GM20431 (cell line): ENCODE data around the gene TNS2.

Experiments
- in situ Hi-C: fragments of 300-500 bp; cut with MseI, MboI; formaldehyde crosslinking; loops from one replicate; pipeline ENCODE4 v1.15.0; 2020; ENCODE audit warnings: low sequenced_read_pairs; ENCODE audit not compliant: unreplicated experiment

Gene TNS2

DNA sequence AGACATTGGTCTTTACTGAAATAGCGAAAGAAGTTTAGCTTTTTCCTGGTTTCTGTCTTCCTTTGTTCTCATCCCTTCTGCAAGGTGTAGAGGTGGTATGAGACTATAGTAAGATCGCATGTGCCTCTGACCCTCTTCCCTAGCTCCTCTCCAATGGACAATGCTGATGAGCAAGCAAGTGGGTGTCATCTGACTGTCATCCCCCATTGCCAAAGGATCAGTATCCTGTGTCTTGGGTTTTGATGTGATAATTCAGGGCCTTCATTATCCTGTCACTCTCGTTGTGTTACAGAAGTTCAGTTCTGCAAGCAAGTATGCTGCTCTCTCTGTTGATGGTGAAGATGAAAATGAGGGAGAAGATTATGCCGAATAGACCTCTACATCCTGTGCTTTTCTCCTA, 10.0 kb upstream of the TNS2 start:
- in situ Hi-C loops: no loop called here

DNA sequence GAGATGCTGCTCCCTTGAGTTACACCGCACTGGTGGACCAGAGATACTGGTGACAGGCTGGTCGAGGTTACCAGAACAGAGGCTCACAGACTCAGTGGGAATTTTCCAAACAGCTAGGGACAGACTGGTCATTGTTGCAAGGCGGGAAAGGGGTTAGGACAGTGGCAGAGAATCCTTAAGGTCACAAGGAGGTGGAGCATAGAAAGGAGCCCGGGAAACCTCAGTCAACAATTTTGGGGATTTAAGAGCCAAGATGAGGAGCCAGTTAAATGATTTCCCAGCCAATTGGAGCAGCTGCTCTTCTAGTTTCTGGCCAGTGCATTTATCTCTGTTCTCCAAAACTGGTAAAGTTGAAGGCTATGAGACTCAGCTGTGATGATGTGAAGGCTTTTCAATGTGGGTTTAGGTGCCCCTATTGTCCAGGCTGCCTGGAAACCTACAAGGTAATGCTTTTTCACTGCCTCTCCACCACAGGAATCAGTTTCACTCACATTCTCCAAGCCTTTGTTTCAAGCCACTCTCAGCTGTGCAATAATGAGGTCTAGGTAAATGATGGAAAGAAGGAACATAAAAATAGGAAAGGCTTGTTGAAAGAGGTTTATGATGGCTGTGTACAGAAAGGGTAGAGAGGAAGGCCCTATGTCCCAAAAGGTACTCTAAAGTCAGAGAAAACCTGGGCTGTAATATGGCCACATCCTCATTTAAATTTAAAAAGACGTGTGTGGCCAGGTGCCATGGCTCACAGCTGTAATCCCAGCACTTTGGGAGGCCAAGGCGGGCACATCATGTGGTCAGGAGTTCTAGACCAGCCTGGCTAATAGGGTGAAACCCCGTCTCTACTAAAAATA, 7.0 kb upstream of the TNS2 start:
- in situ Hi-C loops: no loop called here

DNA sequence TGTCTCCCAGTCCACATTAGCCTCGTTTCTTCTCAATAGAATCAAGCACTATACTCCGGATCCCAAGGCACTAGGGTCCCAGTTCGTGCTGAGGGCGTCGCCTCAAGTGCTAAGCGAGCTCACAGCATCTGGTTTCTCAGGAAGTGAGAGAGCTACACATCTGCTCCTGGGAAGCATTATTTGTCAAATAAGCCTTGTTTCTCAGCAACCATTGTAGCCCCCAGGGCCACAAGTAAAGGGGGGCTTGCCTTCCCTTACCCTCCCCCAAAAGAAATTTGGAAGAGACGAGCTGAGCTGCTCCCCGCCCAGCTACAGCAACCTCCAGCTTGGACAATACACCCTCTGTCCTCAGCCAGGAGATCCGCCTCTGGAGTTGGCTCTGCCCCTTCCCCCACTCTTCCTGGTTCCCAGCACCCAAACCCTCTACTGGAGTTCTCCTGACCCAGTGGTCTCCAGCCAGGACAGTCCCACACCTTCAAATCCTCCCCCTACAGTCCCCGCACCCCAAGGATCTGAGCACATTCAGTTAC, 5.7 kb upstream of the TNS2 start:
- in situ Hi-C loops: no loop called here

DNA sequence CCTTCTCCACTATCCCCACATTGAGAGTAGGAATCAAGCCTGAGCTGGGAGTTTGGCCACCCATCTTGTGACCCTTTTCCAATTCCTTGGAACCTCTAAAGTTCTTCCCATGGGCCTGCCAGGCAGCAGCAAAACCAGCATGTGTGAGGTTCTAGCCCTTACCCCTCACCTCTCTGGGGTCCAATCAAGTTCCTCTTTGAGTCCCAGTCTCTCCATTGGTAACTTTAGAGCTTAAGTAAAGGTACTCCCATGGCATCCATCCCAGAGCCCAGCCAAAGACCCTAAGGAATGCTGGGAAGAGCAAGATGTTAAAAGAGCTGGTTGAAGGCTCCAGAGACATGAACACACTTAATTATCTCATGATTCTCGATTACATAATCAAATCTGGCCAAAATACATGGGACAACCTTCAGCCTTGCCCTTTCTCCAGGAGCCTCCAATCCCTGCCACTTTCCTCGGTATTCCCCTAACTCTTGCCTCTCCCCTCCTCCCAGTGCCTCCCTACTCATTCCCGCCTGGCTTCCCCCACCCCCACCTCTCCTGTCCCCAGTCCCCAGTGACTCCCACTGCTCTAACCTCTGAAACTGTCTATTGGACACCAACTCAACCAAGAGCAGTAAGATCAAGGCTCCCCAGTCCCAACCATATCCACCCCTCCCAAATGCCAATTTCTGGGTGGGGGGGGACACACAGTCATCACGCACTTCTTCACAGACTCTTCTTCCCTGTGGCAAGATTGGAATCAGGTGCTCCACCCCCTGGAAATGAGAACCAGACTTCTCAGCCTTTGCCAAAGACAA, 4.8 kb upstream of the TNS2 start:
- in situ Hi-C loops: no loop called here

DNA sequence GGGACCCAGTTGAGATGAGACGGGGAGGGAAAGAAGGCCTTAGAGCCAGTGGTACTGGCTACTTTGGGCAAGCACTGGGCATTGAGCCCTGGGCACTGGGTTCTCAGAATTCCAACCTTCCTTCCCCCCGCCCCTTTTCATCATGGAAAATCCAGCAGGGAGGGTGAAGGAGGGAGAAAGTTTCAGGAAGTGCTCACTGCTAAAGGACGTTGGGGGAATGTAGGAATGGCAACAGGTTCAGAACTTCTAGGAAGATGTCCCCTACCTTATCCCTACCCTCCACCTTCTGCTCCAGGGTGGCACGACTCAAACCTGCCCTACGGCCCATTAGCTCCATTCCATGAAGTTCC, 4.2 kb upstream of the TNS2 start:
- in situ Hi-C loops: no loop called here

DNA sequence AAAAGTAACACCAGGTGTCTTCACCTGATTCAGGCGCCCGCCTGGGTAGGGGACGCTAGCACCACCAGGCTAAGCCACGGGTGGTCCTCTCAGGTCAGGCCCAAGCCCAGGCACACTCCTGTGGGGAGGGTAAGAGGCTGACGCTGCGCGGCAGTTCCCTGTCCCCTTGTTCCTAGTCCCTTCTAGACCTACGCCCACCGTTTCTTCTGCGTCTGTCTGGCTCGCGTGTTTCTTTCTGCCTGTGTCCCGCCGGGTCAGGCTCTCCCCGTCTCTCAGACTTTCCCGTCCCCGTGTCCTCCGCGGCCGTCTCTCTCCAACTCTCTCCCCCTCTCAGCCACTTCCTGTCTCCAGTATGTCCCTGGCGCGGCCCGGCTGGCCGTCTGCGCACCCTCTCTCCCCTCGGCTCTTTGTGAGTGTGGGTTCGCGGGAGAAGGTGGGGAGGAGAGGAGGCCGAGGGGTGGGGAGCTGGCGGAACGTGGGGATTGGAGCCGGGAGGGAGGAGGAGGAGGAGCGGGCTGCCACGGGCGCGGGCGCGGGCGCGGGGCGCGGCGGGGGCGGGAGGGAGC, 3.1 kb upstream of the TNS2 start:
- in situ Hi-C loops: no loop called here

DNA sequence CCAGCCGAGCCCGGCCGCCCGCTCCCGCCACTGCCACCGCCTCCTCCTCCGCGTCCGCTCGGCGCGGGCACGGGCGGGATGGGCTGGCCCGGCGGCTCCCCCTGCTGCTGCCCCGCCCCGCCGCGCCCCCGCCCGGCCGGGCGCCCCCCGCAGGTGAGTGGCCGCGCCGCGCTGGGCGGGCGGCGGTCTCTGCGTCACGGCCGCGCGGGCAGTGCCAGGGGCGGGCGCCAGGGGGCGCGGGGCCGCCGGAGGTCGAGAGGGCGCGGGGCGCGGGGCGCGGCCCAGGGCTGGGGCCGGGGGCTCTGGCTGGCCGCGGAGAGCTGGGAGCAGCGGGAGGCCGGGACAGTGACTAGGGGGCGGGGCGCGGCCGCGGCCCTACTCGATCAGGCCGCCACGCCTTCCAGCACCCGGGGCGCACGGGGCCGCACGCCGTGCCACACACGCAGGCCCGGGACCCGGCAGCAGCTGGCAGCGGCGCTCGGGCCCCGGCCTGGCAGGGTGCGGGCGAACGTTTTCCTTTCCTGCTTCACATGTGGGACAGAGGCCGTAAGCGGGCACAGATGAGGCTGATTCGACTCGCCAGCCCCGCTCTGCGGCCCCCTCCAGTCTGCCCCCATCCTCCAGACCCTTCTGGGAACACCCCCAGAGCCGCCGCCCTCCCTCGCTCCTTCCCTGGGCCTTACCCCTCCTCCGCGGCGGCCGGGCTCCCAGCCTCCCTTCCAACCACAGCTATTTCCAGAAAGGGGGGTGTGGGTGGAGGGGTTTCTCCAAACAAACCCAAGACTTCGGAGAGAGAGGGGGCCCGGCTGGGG, 2.4 kb upstream of the TNS2 start:
- in situ Hi-C loops: no loop called here

DNA sequence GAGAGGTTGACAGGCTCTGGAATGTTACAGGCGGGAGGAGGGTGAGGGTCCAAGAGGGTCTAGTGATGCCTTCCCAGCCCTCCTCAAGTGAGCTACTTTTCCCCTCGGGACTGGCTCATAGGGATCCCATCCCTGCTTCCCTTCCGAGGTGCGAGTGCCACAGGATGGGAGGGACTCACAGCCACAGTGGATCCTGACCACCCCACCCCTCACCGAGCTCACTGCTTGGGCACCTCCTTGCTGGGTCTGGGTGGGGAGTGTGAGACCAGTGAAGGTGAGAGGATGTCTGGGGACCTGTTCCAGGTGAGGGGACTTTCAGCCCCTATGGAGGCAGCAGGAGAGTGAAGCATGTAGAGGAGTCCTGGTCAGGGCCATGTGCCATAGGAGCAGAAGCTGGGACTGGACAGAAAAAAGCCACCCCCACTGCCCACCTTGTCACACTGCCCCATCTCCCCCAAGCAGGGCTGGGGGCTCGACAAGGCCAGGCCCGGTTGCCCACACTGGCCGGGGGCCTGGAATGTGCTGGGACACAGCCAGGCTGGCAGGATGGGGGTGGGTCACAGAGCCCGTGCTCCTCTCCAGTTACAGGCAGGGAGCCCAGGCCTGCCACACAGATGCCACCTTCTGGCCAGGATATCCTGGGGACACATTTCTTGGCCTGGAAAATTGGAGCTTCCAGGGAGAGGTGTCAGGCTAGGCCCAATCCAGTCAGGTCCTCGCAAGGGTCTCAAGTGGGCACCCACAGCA, 1.7 kb upstream of the TNS2 start:
- in situ Hi-C loops: no loop called here

DNA sequence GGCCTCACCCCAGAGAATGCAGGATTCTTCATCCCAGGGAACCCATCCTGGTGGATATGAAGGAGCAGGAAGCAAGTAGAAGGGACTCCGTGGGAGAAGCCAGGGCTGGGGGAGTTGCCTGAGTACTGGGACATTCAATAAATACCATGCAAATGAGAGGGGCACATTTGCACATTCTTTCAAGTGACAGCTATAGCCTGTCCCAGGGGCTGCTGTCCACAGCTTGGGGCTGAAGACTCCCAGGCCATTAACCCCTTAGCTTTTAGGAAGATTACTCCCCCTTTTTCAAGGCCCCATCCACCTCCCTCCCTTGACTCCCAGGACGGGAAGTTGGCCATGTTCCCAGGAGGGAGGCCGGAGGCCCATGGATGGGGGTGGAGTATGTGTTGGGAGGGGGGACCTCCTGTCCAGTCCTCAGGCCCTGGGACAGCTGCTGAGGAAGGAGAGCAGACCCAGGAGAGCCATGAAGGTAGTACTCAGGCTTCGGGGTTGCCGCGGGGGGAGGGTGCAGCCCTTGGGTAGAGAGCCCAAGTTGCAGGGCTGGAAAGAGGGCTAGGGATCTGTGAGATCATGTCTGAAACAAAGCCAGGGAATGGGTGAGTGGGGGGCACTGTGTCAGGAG, 974 bp upstream of the TNS2 start:
- in situ Hi-C loops: no loop called here

DNA sequence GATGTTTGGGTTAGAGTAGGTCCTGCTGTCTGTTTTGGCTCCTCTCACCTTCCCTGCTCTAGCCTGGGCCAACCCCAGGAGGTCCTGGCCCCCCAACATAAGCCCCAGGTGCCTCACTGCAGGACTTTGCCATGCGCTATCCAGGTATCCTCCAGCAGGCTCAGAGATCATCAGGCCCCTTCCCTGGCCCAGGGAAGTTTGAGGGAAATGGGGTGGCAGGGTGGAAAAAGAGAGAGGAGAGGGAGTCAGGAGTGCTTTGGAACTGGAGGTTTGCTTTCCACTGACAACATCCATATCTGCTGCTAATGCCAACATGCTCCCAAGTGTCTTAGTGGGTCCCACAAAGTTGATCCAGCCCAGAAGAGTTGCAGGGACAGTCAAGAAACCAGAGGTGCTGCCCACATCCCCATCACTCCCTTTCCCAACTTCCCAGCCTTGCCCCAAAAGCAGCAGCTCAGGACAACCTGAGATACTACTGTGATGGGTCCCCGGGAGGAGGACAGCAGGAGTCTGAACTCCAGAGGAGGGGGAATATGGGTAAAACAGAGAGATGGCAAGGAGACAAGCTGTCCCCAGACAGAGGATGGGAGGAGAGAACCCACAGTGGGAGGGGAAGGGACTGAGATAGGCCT, 677 bp downstream of the TNS2 start:
- in situ Hi-C loops: no loop called here

DNA sequence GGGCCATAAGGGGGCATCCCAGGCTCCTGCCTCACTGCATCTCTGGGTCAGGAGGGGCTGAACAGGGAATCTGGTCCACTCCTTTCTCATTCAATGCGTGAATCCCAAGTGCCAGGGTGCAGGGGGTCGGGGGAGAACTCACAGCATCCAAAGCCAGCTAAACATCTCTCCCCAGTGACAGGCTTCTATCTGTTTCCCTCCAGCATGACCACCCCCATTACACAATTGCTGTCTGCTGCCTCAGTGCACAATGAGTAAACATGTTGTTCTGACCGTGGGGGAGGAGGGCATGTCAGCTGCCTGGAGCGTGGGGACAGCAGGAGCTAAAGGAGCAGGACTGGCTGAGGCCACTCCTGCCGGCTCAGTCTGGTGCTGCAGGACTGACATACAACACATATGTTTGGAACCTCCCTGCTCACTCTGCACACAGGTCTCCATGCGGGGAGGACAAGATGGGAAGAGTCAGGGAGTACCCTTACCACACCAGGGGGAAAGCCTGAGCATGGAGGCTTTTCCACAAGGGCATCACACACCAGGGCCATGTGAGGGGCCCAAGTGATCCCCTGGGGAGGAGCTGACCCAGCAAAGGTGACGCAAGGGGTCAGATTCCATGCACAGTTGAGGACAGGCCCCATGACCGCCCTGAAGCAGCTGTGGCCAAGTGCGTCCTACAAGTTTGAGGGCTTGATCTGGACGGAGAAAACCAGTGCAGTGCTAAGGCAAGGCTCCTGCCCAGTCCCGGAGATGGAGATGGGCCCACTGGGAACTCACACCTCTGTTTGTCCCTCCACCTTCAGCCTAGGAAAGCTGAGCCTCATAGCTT, 1.4 kb downstream of the TNS2 start:
- in situ Hi-C loops: no loop called here

DNA sequence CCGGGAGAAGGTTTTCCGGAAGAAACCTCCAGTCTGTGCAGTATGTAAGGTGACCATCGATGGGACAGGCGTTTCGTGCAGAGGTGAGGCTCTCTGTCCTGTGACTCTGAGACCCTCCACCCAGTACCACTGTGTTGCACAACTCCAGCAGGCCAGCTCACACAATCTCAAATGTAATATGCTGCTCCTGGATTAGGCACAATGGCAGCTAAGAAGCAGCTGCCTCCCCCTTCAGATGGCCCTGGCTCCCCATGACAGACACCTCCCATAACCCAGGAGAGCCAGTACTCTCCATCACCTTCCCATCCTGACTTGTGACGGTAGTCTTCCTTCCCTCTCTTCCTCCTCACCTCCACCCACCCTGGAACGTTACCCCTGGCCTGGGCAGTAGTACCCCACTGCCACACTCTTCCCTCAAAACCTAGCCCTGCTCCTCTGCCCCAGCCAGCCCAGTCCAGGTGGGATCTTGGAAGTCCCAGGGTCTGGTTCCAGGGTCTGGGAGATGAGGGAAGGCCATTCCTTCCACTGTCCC, 2.1 kb downstream of the TNS2 start:
- in situ Hi-C loops: no loop called here

DNA sequence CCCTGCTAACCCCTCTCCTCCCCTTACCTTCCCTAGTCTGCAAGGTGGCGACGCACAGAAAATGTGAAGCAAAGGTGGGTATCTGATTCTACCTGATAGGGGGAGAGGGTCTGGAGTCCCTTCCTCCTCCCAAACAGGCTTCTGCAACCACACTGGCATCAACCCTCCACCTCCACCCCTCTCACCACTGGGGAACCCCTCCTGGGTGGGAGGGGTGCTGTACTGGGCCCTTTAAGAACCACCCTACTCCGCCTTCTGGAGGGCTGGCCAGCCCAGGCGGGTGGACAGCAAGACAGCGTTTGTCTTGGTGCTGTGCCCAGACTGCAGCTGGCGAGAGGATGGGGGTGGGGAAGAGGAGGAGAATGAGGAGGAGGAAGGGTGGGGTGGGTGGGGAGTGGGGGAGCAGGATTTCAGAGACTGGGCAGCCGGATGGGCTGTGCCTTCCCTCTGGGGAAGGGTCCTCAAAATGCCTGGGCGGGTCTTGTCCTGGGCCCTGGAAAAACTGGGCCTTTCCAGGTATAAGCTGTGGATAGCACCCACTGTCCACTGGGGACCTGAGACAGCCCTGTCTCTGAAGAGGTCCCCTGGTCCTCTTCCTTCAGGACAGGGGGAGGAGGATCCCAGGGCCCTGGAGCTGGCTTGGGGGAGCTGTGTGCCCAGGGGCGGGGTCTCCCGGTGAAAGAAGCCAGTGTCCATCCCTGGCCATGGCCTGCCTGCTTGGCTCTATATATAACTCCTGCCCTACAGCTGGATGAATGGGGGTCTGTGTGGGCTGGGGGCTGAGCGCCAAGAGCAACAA, 2.8 kb downstream of the TNS2 start:
- in situ Hi-C loops: no loop called here

DNA sequence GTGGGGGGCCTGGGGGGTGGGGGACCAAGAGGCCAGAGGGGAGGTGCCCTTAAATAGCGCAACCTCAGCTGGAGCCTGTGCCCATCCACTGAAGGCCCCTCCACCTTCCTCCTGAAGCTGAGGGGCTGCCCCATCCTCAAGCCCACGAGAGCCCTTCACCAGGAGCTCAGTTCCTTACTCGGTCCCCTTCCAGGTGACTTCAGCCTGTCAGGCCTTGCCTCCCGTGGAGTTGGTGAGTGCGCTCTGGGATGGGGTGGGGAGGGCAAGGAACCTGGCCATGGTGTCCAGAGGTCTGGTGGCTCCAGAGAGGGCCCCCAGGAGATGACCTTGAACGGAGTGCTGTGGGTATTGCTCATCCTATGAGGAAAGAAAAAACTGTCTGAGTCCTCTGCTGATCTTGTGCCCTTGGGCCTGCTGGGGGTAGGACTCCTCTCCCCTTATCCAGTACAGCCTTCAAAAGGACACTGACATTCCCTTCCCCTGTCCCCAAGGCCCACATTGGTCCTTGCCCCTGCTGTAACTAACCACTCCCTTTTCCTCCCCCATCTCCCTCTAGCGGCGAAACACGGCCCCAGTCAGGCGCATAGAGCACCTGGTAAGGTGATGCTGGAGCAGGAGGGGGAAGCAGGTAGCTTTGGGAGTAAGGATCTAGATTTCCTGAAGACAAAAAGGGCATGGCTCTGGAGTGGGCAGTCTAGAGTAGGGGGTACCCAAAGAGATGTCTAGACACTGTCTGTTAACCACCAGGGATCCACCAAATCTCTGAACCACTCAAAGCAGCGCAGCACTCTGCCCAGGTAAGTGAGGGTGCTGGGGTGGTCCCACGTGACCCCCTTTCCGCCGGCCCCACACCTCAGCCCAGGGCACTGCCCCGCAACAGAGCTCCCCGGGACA, 3.6 kb downstream of the TNS2 start:
- in situ Hi-C loops: no loop called here

DNA sequence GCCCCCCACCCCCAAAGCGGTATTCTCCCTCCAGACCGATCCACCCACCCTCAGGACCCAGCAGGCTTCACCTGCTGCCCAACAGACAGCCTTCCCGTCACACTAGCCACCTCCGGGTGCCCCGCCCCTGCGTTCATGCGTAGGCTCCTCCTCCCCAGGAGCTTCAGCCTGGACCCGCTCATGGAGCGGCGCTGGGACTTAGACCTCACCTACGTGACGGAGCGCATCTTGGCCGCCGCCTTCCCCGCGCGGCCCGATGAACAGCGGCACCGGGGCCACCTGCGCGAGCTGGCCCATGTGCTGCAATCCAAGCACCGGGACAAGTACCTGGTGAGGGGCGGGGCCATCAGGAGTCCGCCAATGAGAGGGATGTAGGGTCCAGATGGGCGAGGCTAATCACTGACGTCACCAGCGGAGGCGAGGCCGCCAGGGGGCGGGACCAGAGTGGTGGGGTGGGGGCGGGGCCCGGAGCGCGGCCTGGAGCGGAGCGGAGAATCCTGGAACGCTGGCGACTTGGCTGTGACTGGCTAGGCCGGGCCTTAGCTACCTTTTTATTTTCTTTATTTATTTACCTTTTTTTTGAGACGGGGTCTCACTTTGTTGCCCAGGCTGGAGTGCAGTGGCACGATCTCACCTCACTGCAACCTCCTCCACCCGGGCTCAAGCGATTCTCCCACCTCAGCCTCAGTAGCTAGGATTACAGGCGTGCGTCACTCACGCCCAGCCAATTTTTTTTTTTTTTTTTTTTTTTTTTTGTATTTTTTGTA, 4.4 kb downstream of the TNS2 start:
- in situ Hi-C loops: no loop called here
